Effector memory CD8-positive, alpha-beta T cell (primary cell): ENCODE data around the gene FIBP.

Source experiments
- ATAC-seq: fragments of 150-1000 bp; cut with Tn5 transposase; replicated peaks from 2 replicates; pipeline ENCODE4 v1.10.0; 2021; ENCODE audit warnings: mild to moderate bottlenecking, moderate library complexity
- DNase-seq, 3 experiments: peaks; one replicate each; pipeline ENCODE4 v3.0.0; 2021
- H3K27ac Mint-ChIP-seq, 2 donors: one replicate each; pipeline ENCODE4 v1.8.0; 2022; ENCODE audit warnings: mild to moderate bottlenecking in 2 of 2, mixed read lengths in 2 of 2, moderate library complexity in 2 of 2
- H3K27me3 Mint-ChIP-seq, 2 donors: one replicate each; pipeline ENCODE4 v1.8.0; 2022; ENCODE audit warnings: mixed read lengths in 2 of 2
- H3K36me3 Mint-ChIP-seq: one replicate; pipeline ENCODE4 v1.8.0; 2022; ENCODE audit warnings: mild to moderate bottlenecking, moderate library complexity, mixed read lengths; ENCODE audit not compliant: insufficient read depth
- H3K4me1 Mint-ChIP-seq, 2 donors: one replicate each; pipeline ENCODE4 v1.8.0; 2022; ENCODE audit warnings: low read depth in 2 of 2, mixed read lengths in 2 of 2
- H3K4me3 Mint-ChIP-seq, 2 donors: one replicate each; pipeline ENCODE4 v1.8.0; 2022; ENCODE audit warnings: mild to moderate bottlenecking in 2 of 2, mixed read lengths in 2 of 2, moderate library complexity in 2 of 2
- H3K9me3 Mint-ChIP-seq, 2 donors: one replicate each; pipeline ENCODE4 v1.8.0; 2022; ENCODE audit warnings: mixed read lengths in 2 of 2

FIBP gene

GRCh38 chr11:65919141-65919572 lies 30.9 kb upstream of the FIBP start, which contains the start of gene DRAP1:
DRAP1 (plus strand) TSS chr11:65919426; CDS start chr11:65919502, 76 bp downstream.
- peak within 1 kb of the TSS; percentile 90 for H3K27ac Mint-ChIP-seq
- DNase-seq (peak; percentile 95 to 97 (median 96)), ATAC-seq (peak; percentile 89)
- H3K9me3 Mint-ChIP-seq, result no peaks in the 10 kb centered on the region
- peaks cover 33 to 38% of the 10 kb centered on the region in 2 donors for H3K4me1 Mint-ChIP-seq
- H3K4me3 Mint-ChIP-seq, result peak within 1 kb of the TSS; percentile 91 to 92
- peaks cover 52% of the 10 kb centered on the region for H3K36me3 Mint-ChIP-seq
- no peaks in the 10 kb centered on the region for H3K27me3 Mint-ChIP-seq

DNA sequence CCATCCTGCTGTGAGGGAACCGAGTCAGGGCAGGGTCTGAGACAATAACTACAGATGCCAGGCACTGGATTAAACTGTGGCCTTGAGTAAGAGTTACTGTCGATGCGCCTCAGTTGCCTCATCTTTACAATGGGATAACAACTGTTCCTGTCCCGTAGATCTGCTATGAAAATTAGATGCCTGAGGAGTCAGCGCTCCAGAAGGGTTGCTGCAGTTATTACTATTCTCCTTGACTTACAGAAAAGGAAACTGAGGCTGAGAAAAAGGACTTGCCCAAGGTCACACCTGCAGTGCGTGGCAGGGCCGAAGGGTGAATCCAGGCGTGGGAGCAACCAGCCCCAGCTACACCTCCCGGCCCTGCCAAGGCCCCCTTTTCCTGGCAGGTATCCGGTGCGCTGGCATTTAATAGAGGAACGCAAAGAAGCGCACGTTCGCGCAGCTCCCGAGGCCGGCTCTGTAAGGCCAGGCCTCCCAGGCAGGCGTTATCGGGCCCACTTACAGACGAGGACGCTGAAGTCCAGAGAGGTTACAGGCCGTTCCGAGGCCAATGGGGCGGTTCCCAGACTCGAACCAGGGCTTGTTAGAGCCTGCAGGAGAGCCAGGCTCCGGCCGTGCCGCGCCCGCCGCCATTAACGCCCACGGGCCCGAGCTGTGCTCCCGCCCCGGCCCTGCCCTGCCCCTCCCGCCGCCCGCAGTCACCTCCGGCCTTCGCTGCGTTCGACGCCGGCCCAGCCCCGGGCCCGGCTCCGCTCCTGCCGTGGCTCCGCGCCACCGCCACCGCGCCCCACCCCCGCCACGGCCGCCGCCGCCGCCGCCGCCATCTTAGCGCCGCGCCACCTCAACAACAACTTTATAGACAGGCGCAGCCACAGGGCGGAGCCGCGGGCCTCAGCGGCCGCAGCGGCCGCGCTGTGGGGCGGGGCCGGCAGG lies 30.2 kb upstream of the FIBP start, which contains the start of gene C11orf68:
TSS of gene C11orf68 (minus strand) at position 852 of the 930 bp plus-strand sequence. CDS start at position 821, 31 bp downstream.
- H3K4me3 Mint-ChIP-seq, result peak within 1 kb of the TSS; percentile 91 to 92
- H3K36me3 Mint-ChIP-seq, result peaks cover 49% of the 10 kb centered on the region
- peaks cover 33 to 38% of the 10 kb centered on the region in 2 donors for H3K4me1 Mint-ChIP-seq
- no peaks in the 10 kb centered on the region for H3K9me3 Mint-ChIP-seq
- no peaks in the 10 kb centered on the region for H3K27me3 Mint-ChIP-seq
- ATAC-seq (peak; percentile 67), DNase-seq (peak in 2 of 3 experiments; percentile 22 to 37)
- H3K27ac Mint-ChIP-seq, result peak within 1 kb of the TSS; percentile 90

- peaks cover 33 to 38% of the 10 kb centered on the region in 2 donors for H3K4me1 Mint-ChIP-seq
- no peak for DNase-seq
- H3K27ac Mint-ChIP-seq, result peak overlapping the region; percentile 56 to 81
- no peaks in the 10 kb centered on the region for H3K27me3 Mint-ChIP-seq
- H3K9me3 Mint-ChIP-seq, result no peaks in the 10 kb centered on the region
- H3K4me3 Mint-ChIP-seq, result peak overlapping the region; percentile 91 to 92
- H3K36me3 Mint-ChIP-seq, result peaks cover 44% of the 10 kb centered on the region
- ATAC-seq, result no peak
These were observed 29.4 kb upstream of the FIBP start for GRCh38 chr11:65917434-65918210.

GRCh38 chr11:65917077-65917433 lies 28.8 kb upstream of the FIBP start:
- Mint-ChIP-seq H3K27ac (peak overlapping the region; percentile 56 to 81), H3K27me3 (peaks cover 0 to under 1% of the 10 kb centered on the region in 2 donors), H3K4me3 (peak overlapping the region; percentile 91 to 92), H3K4me1 (peaks cover 33% of the 10 kb centered on the region in 2 donors), H3K36me3 (peaks cover 38% of the 10 kb centered on the region), H3K9me3 (no peaks in the 10 kb centered on the region)
- DNase-seq (no peak), ATAC-seq (no peak)

DNA sequence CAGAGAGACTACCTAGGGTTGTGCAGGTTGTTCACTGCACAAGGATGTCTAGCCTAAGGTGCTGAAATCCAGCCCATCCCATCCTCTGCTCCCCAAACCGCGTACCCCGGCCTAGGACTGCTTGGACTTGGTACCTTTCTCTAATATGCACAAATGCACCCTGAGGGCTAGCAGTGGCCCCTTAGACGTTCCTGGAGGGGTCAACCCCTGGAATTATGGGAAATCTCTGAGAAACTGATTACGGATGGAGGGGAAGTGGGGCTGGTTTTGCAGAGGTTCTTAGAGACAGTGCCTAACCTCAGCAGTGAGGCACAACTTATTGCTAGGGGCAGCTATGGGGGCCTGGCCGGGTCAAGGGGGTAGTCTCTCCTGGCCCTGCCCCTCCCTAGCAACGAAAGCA lies 28.1 kb upstream of the FIBP start:
- peaks cover 31 to 32% of the 10 kb centered on the region in 2 donors for H3K4me1 Mint-ChIP-seq
- H3K27me3 Mint-ChIP-seq, result peaks cover 5 to 7% of the 10 kb centered on the region in 2 donors
- H3K4me3 Mint-ChIP-seq, result peak overlapping the region; percentile 91 to 92
- H3K36me3 Mint-ChIP-seq, result peaks cover 31% of the 10 kb centered on the region
- ATAC-seq, result no peak
- H3K9me3 Mint-ChIP-seq, result no peaks in the 10 kb centered on the region
- DNase-seq, result no peak
- H3K27ac Mint-ChIP-seq, result peak overlapping the region in 1 of 2 donors; percentile 81

GRCh38 chr11:65915821-65916251 lies 27.6 kb upstream of the FIBP start:
- Mint-ChIP-seq H3K36me3 (peaks cover 26% of the 10 kb centered on the region), H3K27ac (peak overlapping the region in 1 of 2 donors; percentile 81), H3K27me3 (peaks cover 6 to 9% of the 10 kb centered on the region in 2 donors), H3K4me3 (no peak overlapping the region), H3K9me3 (no peaks in the 10 kb centered on the region), H3K4me1 (peaks cover 31 to 32% of the 10 kb centered on the region in 2 donors)
- no peak for ATAC-seq
- no peak for DNase-seq

- DNase-seq (no peak), ATAC-seq (no peak)
- Mint-ChIP-seq H3K4me3 (no peak overlapping the region), H3K4me1 (peaks cover 29 to 31% of the 10 kb centered on the region in 2 donors), H3K27me3 (peaks cover 6 to 9% of the 10 kb centered on the region in 2 donors), H3K9me3 (no peaks in the 10 kb centered on the region), H3K27ac (peak overlapping the region; percentile 49 to 81), H3K36me3 (peaks cover 26% of the 10 kb centered on the region)
These were observed 27.0 kb upstream of the FIBP start for GRCh38 chr11:65915101-65915820.

- H3K9me3 Mint-ChIP-seq, result no peaks in the 10 kb centered on the region
- ATAC-seq (no peak), DNase-seq (no peak)
- no peak overlapping the region for H3K27ac Mint-ChIP-seq
- H3K27me3 Mint-ChIP-seq, result peaks cover 13 to 18% of the 10 kb centered on the region in 2 donors
- H3K36me3 Mint-ChIP-seq, result peaks cover 5% of the 10 kb centered on the region
- peaks cover 24 to 31% of the 10 kb centered on the region in 2 donors for H3K4me1 Mint-ChIP-seq
- H3K4me3 Mint-ChIP-seq, result no peak overlapping the region
These were observed 24.6 kb upstream of the FIBP start for GRCh38 chr11:65912845-65913244.

DNA sequence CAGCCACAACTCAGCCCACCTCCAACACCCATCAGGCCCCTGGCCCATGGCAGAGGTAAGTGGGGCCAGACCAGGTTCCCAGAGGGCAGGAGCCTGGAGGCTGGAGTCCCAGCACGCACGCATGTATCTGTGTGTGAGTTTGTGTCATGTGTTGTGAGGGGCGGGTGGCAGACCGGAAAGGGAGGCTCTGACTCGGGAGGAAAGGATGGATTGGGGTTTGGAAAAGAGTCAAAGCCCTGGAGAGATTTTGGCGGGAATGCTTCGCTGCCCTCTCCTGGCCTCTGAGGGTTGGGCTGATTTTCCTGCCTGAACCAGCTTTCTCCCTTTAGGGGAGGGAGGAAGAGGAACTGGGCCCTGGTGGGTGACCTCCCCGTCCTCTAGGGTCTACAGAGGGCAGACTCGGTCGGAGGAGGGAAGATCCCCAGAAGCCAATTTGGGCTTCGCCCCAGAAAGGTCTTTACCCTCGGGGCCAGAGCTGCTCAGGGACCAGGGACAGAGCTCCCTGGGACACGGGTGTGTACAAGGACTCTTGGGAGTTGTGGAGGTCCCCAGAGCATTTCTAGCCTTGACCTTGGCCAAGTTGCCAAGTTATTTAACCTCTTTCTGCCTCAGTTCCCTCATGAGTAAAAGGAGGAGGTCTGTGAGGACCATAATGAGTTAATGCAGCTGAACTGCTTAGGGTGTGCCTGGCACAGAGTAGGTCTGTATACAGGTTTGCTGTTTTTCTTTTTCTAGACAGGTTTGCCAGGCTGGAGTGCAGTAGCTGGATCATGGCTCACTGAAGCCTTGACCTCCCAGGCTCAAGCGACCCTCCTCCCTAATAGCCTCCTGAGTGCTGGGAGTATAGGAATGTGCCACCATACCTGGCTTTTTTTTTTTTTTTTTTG lies 23.7 kb upstream of the FIBP start:
- Mint-ChIP-seq H3K27me3 (peaks cover 13 to 18% of the 10 kb centered on the region in 2 donors), H3K4me3 (no peak overlapping the region), H3K36me3 (peaks cover under 1% of the 10 kb centered on the region), H3K27ac (no peak overlapping the region), H3K4me1 (peaks cover 20 to 26% of the 10 kb centered on the region in 2 donors), H3K9me3 (no peaks in the 10 kb centered on the region)
- DNase-seq (no peak), ATAC-seq (no peak)

GRCh38 chr11:65907878-65908277 lies 19.6 kb upstream of the FIBP start:
- H3K9me3 Mint-ChIP-seq, result no peaks in the 10 kb centered on the region
- peaks cover 0 to 6% of the 10 kb centered on the region in 2 donors for H3K4me1 Mint-ChIP-seq

GRCh38 chr11:65906602-65907001 lies 18.3 kb upstream of the FIBP start:
- Mint-ChIP-seq H3K4me1 (peaks cover 6 to 15% of the 10 kb centered on the region in 2 donors), H3K36me3 (peaks cover 15% of the 10 kb centered on the region), H3K9me3 (no peaks in the 10 kb centered on the region), H3K4me3 (no peak overlapping the region), H3K27me3 (peaks cover 10 to 14% of the 10 kb centered on the region in 2 donors), H3K27ac (no peak overlapping the region)
- no peak for DNase-seq
- ATAC-seq, result no peak

More at GRCh38 chr11:65907878-65908277, 19.6 kb upstream of the FIBP start:
- Mint-ChIP-seq H3K4me3 (no peak overlapping the region), H3K36me3 (peaks cover 5% of the 10 kb centered on the region), H3K27me3 (peaks cover 13 to 18% of the 10 kb centered on the region in 2 donors), H3K27ac (no peak overlapping the region)
- ATAC-seq, result no peak
- no peak for DNase-seq

DNA sequence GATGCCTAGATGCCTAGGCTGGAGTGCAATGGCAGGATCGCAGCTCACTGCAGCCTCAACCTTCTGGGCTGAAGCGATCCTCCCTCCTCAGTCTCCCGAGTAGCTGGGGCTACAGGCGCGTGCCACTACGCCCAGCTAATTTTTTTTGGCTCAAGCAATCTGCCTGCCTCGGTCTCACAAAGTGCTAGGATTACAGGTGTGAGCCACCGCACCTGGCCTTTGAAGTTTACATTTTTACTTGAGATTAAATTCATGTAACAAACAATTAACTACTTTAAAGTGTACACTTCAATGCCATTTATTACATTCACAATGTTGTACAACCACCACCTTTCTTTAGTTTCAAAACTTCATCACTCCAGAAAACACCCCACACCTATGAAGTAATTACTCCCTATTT lies 15.4 kb upstream of the FIBP start:
- no peak overlapping the region for H3K27ac Mint-ChIP-seq
- H3K4me3 Mint-ChIP-seq, result no peak overlapping the region
- peaks cover 18% of the 10 kb centered on the region for H3K36me3 Mint-ChIP-seq
- no peaks in the 10 kb centered on the region for H3K9me3 Mint-ChIP-seq
- DNase-seq (no peak), ATAC-seq (no peak)
- H3K4me1 Mint-ChIP-seq, result peaks cover 7 to 12% of the 10 kb centered on the region in 2 donors
- H3K27me3 Mint-ChIP-seq, result peaks cover 0 to under 1% of the 10 kb centered on the region in 2 donors
